Measurements from ENCODE around the gene CTBP1. TPM values are rescaled to one million over a fixed set of nuclear protein-coding genes. Genes with fewer than 3 reads are reported as not detected.

Gene CTBP1
- polyA plus RNA-seq, 1 donor (not counting 4 experiments of a cell fraction or from before 2014, with no cell fraction given) = 46.9 TPM

GRCh38 chr4:1215141-1216075, 33.5 kb downstream of the CTBP1 start:
- Histone ChIP-seq H3K9ac (ENCODE audit: control insufficient read depth, extremely low read depth, insufficient read depth, low read length) (no peak overlapping the region), H3K4me3 (ENCODE audit: control insufficient read depth in 2 of 3, extremely low read depth in 1 of 3, insufficient read depth in 2 of 3, low read depth in 1 of 3, low read length in 3 of 3) (no peak overlapping the region), H3K27ac (ENCODE audit: control insufficient read depth, insufficient read depth, low read length) (no peak overlapping the region), H3K79me2 (ENCODE audit: control insufficient read depth, insufficient read depth, low read length) (peaks cover 3% of the 10 kb centered on the region), H3K9me3 (ENCODE audit: control insufficient read depth, low read depth, low read length) (no peaks in the 10 kb centered on the region), H3K4me1 (ENCODE audit: control insufficient read depth, extremely low read depth, insufficient read depth, low read length) (peaks cover 17% of the 10 kb centered on the region), H2AFZ (ENCODE audit: control insufficient read depth, low read length) (no peak overlapping the region), H4K20me1 (ENCODE audit: control insufficient read depth, extremely low read depth, insufficient read depth, low read length) (peaks cover 4% of the 10 kb centered on the region), H3K27me3 (ENCODE audit: control insufficient read depth, extremely low read depth, insufficient read depth, low read length) (no peaks in the 10 kb centered on the region), H3K36me3 (ENCODE audit: control insufficient read depth in 2 of 2, extremely low read depth in 1 of 2, insufficient read depth in 2 of 2, low read length in 2 of 2) (peaks cover 36 to 40% of the 10 kb centered on the region in 2 experiments), H3K9me1 (ENCODE audit: control insufficient read depth, extremely low read depth, insufficient read depth, low read length) (peaks cover 5% of the 10 kb centered on the region), H3K4me2 (ENCODE audit: control insufficient read depth, extremely low read depth, insufficient read depth, low read depth, low read length) (no peak overlapping the region)
- dilution Hi-C loops (cut with MboI; ENCODE audit: extremely low pct_ligation_motif_present, low sequenced_read_pairs) = no loop called here
- FAIRE-seq (no peak), DNase-seq (ENCODE audit: low read depth, low spot score) (no peak)
- no peak for TF ChIP-seq EZH2 (IDR thresholded peaks at IDR 0.05; ENCODE audit: low read length)
- TF ChIP-seq CTCF (optimal IDR thresholded peaks at IDR 0.05 in 1 of 3, IDR thresholded peaks at IDR 0.05 in 1 of 3, conservative IDR thresholded peaks at IDR 0.05 in 1 of 3; ENCODE audit: extremely low read depth in 1 of 3, insufficient read depth in 2 of 3, low read length in 3 of 3) = no peak

GRCh38 chr4:1214101-1215095, 34.5 kb downstream of the CTBP1 start:
- H3K4me1 ChIP-seq (ENCODE audit: control insufficient read depth, extremely low read depth, insufficient read depth, low read length) = peaks cover 14% of the 10 kb centered on the region
- H2AFZ ChIP-seq (ENCODE audit: control insufficient read depth, low read length) = no peak overlapping the region
- peaks cover 5% of the 10 kb centered on the region for H3K9me1 ChIP-seq (ENCODE audit: control insufficient read depth, extremely low read depth, insufficient read depth, low read length)
- no peak overlapping the region for H3K4me2 ChIP-seq (ENCODE audit: control insufficient read depth, extremely low read depth, insufficient read depth, low read depth, low read length)
- peaks cover 35 to 38% of the 10 kb centered on the region in 2 experiments for H3K36me3 ChIP-seq (ENCODE audit: control insufficient read depth in 2 of 2, extremely low read depth in 1 of 2, insufficient read depth in 2 of 2, low read length in 2 of 2)
- H3K9ac ChIP-seq (ENCODE audit: control insufficient read depth, extremely low read depth, insufficient read depth, low read length) = no peak overlapping the region
- H3K79me2 ChIP-seq (ENCODE audit: control insufficient read depth, insufficient read depth, low read length) = peaks cover 3% of the 10 kb centered on the region
- FAIRE-seq (no peak), DNase-seq (ENCODE audit: low read depth, low spot score) (no peak)
- H3K27ac ChIP-seq (ENCODE audit: control insufficient read depth, insufficient read depth, low read length) = no peak overlapping the region
- no peak for TF ChIP-seq CTCF (optimal IDR thresholded peaks at IDR 0.05 in 1 of 3, IDR thresholded peaks at IDR 0.05 in 1 of 3, conservative IDR thresholded peaks at IDR 0.05 in 1 of 3; ENCODE audit: extremely low read depth in 1 of 3, insufficient read depth in 2 of 3, low read length in 3 of 3)
- no peak overlapping the region for H3K4me3 ChIP-seq (ENCODE audit: control insufficient read depth in 2 of 3, extremely low read depth in 1 of 3, insufficient read depth in 2 of 3, low read depth in 1 of 3, low read length in 3 of 3)
- no peaks in the 10 kb centered on the region for H3K27me3 ChIP-seq (ENCODE audit: control insufficient read depth, extremely low read depth, insufficient read depth, low read length)
- no peaks in the 10 kb centered on the region for H3K9me3 ChIP-seq (ENCODE audit: control insufficient read depth, low read depth, low read length)
- H4K20me1 ChIP-seq (ENCODE audit: control insufficient read depth, extremely low read depth, insufficient read depth, low read length) = peaks cover 4% of the 10 kb centered on the region
- dilution Hi-C loops (cut with MboI; ENCODE audit: extremely low pct_ligation_motif_present, low sequenced_read_pairs) = no loop called here

Data from keratinocyte (primary cell).